ENCODE measurements around the gene FIS1.

GRCh38 chr7:101235050-101235449, 9.8 kb downstream of the FIS1 start:
- TF ChIP-seq PAX5 (IDR thresholded peaks at IDR 0.05; ENCODE audit: insufficient read depth, low read length, severe bottlenecking) (no peak), TAF1 (IDR thresholded peaks at IDR 0.05; ENCODE audit: low read depth, low read length) (no peak), POLR2AphosphoS5 (IDR thresholded peaks at IDR 0.05; ENCODE audit: low read depth, low read length) (no peak), POLR2A (IDR thresholded peaks at IDR 0.05; ENCODE audit: low read depth, low read length) (no peak)

Measured in GM12891 (cell line).